ENCODE data around the gene HMCES.

DNA sequence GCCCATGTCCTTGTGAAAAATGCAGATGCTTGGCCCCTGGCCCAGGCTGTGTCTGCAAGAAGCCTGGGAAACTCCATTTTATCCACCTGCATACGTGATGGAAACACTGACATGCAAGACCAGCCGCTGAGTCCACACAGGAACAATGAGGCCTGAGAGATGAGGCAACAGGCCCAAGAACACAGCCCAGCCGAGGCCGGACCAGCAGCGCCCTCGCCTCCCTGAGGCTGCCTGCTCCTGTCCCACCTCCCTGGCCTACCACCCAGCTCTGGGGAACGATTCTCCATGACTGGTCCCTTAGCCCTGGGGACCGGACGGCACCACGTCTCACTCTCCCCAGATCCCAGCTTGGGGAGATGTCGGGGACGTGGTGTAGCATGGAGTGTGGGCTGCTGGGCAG, 47.5 kb downstream of the HMCES start:
- TF ChIP-seq TCF4 (CRISPR knock-in tag; IDR thresholded peaks at IDR 0.05; ENCODE audit: borderline replicate concordance) (no peak), ZFP3 (CRISPR knock-in tag; IDR thresholded peaks at IDR 0.05) (no peak)
- TF ChIP-seq, protein P1, sequence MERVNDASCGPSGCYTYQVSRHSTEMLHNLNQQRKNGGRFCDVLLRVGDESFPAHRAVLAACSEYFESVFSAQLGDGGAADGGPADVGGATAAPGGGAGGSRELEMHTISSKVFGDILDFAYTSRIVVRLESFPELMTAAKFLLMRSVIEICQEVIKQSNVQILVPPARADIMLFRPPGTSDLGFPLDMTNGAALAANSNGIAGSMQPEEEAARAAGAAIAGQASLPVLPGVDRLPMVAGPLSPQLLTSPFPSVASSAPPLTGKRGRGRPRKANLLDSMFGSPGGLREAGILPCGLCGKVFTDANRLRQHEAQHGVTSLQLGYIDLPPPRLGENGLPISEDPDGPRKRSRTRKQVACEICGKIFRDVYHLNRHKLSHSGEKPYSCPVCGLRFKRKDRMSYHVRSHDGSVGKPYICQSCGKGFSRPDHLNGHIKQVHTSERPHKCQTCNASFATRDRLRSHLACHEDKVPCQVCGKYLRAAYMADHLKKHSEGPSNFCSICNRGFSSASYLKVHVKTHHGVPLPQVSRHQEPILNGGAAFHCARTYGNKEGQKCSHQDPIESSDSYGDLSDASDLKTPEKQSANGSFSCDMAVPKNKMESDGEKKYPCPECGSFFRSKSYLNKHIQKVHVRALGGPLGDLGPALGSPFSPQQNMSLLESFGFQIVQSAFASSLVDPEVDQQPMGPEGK (CRISPR knock-in tag; IDR thresholded peaks at IDR 0.05; ENCODE audit: borderline replicate concordance), result no peak

Measured in SK-N-SH treated with all-trans-retinoic acid at 6 μM for 48 hours (cell line).